HG02938 (cell line): Measurements from ENCODE around the gene ITGB5.

Experiments used
- ATAC-seq: cut with Tn5 transposase; IDR thresholded peaks from one replicate; pipeline ENCODE4 v1.9.1; 2021; ENCODE audit warnings: mild to moderate bottlenecking, moderate library complexity; ENCODE audit not compliant: unreplicated experiment

ITGB5 gene

GRCh38 chr3:124867511-124867910 is 19.7 kb downstream of the ITGB5 start:
- ATAC-seq = no peak

- ATAC-seq = no peak
These were observed 25.2 kb downstream of the ITGB5 start for GRCh38 chr3:124862006-124862405.

GRCh38 chr3:124861041-124861440 is 26.1 kb downstream of the ITGB5 start:
- ATAC-seq = no peak

DNA sequence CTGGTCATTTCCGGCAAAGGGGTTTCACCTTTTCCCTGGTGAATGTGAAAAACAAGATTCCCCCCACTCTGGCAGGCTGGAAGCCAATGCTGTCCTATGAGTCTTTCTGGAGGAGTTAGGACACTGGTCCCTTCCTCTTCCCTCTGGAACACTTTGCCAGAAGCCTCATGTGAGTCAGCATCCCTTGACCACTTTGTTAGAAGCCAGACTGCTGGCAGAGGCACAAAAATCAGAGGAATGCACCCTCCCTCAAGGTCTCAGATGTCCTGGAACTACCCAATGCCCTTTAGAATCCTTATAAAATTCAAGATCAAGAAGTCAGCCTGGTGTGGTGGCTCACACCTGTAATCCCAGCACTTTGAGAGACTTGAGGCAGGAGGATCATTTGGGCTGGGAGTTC is 26.6 kb downstream of the ITGB5 start:
- ATAC-seq = no peak

DNA sequence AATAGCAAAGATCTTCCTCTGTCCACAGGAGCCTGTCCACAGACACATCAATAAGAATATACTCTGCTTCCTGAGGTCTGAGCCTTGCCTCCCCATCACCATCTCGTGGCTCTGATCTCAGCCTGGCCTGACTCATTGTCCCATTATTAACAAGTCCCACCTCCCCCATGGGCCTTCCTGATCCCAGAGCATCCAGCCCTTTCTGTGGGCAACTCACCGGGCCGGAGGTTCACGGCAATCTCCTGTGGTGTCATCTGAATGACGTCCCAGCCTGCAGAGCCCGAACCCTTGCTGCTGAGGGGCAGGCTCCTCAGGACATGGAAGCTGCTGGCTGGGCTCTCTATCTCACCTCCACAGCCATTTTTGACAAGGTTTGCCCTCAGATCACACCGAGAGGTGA is 28.1 kb downstream of the ITGB5 start:
- ATAC-seq = no peak

GRCh38 chr3:124858275-124858674 is 28.9 kb downstream of the ITGB5 start:
- no peak for ATAC-seq

- no peak for ATAC-seq
These were observed 30.5 kb downstream of the ITGB5 start for GRCh38 chr3:124856677-124857076.

DNA sequence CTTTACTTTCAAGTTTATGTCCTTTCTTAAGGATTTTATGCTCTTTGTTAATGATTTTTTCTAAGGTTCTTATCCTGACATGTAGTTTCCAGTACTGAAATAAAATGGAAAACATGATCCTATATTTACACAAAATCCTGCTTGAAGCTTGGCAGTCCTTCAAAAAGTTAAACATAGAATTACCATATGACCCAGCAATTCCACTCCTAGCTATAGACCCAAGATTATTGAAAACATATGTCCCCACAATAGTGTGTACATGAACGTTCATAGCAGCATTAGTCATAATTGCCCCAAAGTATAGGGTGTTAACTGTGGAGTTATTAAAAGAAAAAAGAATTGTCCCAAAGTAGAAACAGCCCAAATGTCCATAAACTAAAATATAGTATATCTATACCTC is 33.2 kb downstream of the ITGB5 start:
- no peak for ATAC-seq

DNA sequence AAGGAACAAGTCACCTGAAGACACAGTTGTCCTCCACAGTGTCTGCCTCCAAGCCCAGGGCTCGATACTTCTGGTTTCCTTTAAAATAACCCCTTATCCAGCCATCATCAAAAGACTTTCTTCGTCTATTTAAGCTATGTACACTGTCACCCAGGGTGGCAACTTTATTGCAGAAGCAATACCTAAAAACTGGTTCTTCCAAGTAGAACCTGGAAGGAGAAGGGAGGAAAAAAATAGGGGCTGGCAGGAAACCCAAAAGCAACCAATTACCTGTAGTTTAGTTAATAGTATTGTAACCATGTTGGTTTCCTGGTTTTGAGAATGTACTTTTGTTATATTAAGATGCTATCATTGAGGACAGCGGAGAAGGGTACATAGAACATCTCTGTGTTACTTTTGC is 33.7 kb downstream of the ITGB5 start:
- no peak for ATAC-seq

DNA sequence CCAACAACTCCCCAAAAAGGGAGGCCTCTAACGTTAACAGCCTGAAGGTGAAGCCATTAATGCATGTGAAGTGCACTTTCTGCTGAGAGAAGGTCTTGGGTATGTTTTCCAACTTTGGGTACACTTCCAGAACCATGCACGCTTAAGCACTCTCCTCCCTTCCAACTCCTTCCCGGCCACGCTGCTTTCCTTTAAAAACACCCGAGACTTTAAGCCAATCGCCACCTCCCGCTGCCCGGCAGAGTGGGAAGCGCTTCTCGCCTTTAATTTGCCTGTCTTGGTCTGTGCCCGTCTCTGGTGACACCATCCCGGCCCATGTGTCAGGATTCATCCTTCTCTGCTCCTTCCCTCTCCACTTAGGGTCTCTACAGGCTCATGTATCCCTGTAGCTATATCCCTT is 35.3 kb downstream of the ITGB5 start:
- no peak for ATAC-seq

- no peak for ATAC-seq
These were observed 36.0 kb downstream of the ITGB5 start for GRCh38 chr3:124851136-124851535.

- no peak for ATAC-seq
These were observed 36.5 kb downstream of the ITGB5 start for GRCh38 chr3:124850633-124851032.

- ATAC-seq = no peak
These were observed 37.0 kb downstream of the ITGB5 start for GRCh38 chr3:124850212-124850611.

DNA sequence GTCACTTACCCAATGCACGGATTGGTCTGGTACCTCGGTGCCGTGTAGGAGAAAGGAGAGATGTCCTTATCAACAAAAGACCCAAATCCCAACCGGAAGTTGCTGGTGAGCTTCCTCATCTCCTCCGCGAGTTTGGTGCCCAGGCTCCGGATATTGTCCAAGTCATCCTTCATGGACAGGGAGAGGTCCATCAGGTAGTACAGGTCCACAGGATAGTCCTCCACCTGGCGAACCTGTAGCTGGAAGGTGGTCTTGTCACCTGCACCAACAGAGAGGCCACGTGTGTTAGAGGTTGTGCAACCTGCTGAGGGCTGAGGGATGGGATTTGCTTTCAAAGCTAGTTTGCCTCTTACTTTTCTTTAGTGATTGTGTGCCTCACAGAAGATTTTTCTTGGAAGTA is 38.9 kb downstream of the ITGB5 start:
- no peak for ATAC-seq

- no peak for ATAC-seq
These were observed 39.3 kb downstream of the ITGB5 start for GRCh38 chr3:124847863-124848262.

GRCh38 chr3:124847051-124847450 is 40.1 kb downstream of the ITGB5 start:
- no peak for ATAC-seq

DNA sequence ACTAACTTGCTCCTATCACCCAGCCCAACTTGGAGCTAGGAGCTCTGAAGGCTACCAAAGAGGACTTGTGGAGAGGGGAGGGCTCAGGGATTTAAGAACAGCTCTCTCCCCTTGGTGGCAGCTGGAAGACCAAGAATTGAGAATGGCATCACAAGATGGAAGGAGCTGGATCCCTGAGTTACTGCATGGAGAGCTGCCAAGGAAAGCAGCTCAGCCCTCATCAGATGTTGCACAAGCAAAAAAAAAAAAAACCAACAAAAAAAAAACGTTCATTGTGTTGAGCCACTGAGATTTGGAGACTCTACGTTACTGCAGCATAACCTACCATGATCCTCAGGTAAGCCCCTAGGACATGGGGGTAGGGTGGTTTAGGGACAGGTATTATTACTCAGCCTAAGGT is 41.0 kb downstream of the ITGB5 start:
- no peak for ATAC-seq

GRCh38 chr3:124845406-124845805 is 41.8 kb downstream of the ITGB5 start:
- no peak for ATAC-seq

DNA sequence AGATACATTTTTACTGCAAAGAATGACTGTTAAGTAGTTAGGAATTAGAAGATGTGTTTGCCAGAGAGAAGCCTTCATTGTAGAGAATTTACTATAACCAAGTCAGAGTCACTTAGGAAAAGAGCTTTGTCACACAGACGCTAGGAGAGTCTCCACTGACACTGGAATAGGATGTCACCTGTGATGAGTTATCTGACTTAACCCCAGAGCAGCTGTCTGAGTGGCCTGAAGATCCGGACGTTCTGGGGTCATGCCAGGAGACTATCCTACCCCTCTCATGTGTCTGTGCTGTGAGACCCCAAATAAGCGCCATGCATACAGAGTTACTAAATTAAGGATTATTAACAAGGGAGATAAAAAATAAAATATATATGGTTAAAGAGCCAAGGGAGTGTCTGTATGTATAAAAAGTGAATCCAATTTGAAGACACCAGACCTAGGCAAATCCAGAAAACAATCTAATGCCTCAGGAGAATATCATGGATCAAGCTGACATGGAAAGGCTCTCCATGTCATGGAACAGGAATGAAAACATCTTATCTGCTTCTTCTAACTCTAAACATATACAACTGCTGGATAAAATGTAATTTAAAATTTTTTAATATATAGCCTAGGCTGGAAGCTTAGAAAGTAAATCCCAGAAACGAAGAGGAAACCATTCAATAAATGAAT is 43.5 kb downstream of the ITGB5 start:
- ATAC-seq = no peak

DNA sequence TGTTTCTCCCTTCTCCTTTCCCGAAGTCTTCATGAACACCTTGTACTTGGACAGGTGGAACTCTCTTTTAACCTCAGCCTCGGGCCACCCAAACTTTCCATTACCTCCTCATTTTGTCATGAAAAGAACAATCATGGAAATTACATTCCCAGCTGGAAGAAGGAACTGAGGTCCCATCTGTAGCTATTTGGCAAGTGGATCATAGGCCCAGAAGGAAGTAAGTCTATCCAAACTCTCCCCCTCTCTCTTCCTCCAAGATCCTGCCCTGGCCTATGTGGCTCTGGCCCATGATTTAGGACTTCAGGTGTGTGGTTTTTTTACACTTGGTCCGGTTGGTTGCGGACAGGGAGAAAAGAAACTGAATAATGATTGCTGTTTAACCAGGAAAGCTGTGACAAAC is 44.1 kb downstream of the ITGB5 start:
- no peak for ATAC-seq

GRCh38 chr3:124841517-124841916 is 45.6 kb downstream of the ITGB5 start:
- ATAC-seq = no peak

DNA sequence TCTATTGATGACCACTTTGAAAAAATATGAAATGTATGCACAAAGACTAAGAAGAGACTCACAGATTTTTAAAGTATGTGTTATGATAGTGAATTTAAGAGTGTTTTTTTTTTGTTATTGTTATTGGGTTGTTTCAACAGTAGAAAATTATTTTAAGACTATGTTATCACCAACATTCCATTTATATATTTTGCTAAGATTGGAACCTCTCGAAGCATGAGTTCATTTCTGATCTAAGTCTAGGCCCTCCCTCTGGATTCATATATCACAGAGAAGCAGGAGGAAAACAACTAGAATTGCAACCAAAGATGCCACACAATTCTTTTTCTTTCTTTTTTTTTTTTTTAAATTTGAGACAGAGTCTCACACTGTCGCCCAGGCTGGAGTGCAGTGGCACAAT is 46.8 kb downstream of the ITGB5 start:
- ATAC-seq = no peak

- ATAC-seq = no peak
These were observed 47.3 kb downstream of the ITGB5 start for GRCh38 chr3:124839896-124840295.
